NCI-H510A (cell line): ENCODE measurements around the gene NME3.
"Not testable (repeated sequence)": the region's sequence is repeated elsewhere in the genome, so short reads cannot be mapped to it uniquely, and the experiment has no call there.

ENCODE experiments used
- DNase-seq: peaks from one replicate; lab custom pipeline; 2025; lab: John Stamatoyannopoulos, UW

Gene NME3

DNA sequence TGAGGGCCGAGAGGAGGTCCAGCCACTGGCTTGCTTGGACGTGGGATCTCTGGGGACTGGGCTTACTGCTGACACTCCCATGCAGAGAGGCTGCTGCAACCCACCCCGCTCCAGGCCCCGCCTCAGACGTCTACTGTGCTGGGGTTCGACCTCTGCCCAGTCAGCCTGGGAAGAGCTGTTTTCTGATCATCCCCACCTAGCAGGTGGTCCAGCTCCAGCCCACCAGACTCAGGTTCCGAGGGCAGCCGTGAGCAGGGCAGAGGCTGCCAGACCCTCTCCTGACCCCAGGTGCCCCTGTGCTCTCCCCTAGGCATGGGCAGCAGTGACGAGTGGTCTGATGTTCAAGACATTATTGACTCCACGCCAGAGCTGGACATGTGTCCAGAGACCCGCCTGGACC, 23.4 kb downstream of the NME3 start:
- DNase-seq, result no peak

DNA sequence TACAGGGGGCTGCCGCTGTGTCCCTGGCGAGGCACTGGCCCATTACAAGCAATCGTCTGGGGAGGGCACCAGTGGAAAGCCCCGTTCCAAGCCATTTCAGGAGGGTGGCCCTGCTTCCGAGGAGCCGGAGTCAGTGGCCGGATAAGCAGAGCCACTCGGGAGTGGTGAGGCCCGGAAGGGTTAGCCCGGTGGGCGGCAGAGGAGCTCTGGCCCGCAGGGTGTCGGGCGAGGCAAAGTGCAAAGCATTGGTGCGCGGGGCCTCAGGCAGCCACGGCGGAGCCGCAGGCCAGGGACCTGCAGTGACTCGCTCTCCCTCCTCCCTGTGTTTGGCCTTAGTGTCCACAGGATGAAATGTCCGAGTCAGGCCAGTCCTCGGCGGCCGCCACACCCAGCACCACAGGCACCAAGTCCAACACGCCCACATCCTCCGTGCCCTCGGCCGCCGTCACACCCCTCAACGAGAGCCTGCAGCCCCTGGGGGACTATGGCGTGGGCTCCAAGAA, 24.6 kb downstream of the NME3 start:
- no peak for DNase-seq

DNA sequence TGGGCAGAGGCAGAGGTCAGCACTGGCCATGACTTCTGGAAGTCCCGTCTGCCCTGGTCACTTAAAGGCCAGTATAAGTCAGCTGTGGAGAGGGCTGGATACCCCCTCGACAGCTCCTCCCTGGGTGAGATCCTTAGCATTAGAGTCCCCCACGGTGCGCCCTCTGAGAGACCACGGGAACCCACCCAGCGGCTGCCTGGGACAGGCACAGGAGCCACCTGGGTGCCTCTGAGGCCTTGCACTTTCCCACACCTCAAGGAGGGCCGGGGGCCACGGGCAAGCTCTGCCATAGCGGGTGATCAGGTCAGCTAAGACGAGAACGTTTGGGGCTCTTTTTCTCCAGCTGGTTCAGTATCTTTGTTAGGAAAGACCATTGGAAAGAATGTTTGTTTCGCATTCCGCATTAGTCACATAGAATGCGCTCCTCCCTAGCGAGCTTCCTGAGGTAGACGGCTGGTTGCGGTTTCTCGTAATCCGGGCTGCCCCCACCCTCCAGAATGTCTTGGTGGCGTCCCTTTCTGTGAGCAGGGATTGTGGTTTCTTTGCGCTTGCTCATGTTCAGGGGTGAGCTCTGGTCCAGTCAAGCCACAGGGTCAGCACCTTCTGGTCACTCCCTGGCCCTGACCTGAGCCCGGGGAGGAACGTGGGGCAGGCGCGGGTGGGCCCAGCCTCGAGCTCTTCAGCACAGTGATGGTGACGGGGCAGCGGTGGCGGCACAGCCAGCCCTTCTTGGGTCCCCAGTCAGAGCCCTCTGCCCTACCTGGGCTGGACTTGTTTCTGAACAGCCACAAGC, 25.2 kb downstream of the NME3 start:
- no peak for DNase-seq

DNA sequence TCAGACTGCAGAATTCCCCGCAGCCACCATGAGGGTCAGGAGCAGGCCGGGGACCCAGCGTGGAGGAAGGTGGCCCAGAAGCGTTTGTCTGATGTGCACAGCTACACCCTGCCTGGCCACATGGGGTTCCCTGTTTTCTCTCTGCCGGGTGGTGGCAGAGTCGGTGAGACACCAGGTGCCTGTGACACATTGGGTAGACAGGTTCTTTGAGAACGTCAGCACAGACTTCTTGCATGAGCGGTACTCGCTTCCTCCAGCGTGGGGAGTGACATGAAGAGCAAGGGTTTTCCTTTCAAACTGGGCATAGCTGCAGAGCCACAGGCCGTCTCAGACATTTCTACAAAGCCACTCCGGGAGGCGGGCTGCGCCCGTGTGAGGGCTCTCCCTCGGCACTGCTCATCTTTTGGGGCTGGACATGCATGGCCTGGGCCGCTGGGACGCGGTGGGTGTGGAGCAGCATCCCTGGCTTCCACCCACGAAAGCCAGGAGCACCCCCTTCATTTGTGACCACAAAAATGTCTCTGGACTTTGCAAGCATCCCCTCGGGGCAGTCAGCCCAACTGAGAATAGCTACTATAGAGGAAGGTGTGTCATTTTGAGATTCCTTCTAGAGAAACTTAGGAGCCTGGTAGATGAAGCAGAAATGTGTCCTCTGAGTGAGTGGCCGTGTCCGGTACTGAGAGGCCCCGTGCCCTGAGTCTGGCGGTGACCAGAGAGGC, 26.0 kb downstream of the NME3 start:
- DNase-seq, result no peak

DNA sequence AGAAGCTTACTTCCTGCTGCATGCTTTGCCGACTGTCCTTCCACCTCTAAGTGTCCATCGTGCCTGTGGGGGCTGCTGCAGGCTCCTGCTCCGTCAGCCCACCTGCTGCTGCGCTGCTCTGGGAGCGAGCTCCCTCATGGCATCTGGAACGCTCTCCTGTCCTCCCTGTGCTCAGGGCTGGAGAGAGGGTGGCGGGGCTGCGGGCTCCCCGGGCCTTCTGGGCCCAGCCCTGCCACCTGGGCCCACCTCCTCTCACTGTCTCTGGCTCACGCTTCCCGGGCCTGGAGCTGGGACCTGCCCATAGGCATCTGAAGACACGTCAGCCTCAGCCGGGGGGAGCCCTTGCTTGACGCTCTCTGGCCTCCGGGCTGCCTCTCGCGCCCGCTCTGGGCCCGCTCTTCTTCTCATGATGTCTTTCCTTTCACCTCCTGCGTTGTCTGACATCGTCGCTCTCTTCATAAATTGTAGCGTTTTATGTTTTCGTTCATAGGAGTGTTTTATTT, 27.0 kb downstream of the NME3 start:
- no peak for DNase-seq

DNA sequence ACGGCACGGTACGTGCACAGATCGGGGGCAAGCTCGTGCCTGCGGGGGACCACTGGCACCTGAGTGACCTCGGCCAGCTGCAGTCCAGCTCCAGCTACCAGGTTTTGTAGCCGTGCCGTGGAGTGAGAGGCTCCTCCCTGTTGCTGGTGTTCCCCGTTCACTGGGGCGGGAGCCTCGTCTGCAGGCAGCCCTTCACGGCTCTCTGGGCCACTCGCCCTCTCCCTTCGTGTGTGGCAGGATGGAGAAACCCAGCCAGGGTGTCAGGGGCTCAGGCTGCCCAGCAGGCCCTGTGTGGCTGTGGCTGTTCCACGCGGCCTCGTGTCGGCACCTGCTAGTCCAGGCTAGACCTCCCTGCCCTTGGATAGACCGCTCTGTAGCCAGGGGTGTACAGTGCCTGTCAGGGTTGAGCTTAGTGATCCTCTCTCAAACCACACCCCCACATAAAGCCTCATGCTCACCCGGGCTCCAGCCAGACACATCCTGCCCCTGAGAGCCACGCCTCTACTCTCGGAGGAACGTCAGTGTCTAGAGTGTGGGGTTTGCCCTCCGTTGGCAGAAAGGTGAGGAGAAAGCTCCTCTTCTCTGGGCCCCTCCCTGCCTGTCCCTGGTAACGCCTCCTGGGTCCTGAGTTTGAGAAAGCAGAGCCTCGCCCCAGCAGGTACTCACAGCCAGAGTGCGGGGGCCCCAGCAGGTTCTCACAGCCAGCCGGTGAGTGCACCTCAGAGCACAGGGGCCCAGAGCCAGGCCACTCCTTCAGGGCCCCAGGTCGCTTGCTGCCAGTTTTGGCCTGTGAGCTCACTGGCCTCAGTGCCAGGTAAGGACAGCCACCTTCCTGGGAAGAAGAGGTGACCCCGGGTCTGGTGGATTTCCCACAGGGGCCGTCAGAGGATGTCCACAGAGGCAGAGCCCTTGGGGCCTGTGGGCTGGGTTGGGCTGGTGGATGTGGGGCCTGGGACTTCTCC, 27.7 kb downstream of the NME3 start:
- no peak for DNase-seq

DNA sequence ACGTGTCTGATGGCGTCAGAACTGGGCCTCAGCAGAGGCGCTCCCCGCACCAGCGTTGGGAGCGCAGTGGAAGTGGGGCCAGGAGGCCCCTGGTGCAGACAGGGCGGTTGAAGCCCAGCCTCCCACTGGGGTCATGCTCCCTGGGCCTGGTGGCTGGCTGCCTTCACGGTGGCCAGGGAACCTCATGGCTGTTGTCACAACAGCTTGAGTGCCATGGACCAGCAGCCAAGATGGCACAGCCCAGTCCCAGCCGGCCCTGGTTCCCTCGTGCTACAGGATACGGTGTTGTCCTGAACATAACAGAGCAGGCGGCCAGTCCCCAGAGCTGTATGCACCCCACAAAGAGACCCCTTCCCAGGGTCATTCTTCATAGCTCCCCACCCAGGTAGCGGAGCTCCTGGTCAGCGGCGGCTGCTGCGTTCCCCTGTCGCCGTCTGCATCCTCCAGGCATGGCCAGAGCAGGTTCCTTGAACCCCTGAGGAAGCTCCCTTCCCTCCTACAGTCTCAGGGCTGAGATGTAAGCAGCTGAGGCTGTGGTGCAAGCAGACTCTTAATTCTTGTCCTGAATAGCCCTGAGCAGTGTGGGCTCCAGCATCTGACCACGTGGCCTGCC, 29.7 kb downstream of the NME3 start:
- DNase-seq, result no peak

DNA sequence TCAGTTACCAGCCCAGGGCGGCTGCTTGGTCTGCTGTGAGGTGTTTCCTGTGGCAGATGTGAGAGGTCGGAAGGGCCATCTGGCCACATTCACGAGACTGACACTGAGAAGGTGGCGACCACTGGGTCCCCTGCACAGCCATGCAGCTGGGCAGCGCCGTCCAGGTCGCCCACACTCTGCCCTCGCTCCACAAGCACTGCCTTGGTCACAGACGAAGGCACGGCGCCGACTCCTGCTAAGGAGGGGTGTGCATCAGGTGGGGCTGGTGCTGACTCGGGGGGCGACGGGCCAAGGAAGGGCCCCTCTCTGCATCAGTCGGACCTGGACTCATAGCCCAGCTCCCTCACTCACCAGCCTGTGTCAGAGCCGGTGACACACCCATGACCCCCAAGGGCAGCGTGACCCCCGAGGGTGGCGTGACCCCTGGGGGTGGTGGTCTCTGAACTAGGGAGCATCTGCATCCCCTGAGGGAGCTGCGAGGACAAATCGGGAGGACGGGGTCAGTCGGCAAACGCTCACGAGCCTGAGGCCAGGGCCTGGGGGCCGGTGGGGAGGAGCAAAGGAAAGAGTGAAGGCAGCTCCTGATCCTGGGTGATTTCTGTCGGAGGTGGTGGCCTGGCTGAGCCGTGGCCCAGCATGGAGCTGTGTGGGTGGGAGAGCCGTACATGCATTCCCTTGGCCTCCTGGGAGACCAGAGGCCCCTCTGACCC, 30.4 kb downstream of the NME3 start:
- DNase-seq, result no peak

DNA sequence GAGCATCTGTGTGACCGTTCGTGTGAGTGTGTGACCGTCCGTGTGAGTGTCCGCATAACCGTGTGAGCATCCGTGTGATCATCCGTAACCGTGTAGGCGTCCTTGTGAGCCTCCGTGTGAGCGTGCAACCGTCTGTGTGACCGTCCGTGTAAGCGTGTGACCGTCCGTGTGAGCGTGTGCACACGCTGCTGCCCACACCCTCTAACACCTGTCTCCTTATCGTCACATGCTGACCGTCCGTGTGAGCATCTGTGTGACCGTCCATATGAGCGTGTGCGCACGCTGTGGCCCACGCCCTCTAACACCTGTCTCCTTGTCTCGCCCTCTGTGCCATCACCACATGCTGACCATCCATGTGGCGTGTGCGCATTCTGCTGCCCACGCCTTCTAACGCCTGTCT, 31.1 kb downstream of the NME3 start:
- no peak for DNase-seq

DNA sequence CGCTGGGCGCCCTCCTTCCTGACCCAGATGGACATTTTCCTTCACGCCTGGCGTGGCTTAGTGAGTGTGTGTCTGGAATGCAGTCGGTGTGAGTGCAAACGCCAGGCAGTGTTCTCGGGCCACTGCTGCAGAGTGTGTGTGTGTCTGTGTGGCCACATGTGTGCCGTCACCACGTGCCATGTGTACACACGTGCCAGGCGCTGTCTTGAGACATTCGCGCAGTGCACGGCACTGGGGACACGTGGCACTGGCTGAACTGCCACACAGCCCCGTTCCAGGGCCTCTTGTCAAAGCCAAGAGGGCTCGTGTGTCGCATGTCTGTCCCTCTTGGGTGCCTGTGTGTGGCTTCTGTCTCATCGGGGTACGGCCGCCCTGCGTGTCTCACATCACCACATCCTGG, 36.5 kb downstream of the NME3 start:
- no peak for DNase-seq

DNA sequence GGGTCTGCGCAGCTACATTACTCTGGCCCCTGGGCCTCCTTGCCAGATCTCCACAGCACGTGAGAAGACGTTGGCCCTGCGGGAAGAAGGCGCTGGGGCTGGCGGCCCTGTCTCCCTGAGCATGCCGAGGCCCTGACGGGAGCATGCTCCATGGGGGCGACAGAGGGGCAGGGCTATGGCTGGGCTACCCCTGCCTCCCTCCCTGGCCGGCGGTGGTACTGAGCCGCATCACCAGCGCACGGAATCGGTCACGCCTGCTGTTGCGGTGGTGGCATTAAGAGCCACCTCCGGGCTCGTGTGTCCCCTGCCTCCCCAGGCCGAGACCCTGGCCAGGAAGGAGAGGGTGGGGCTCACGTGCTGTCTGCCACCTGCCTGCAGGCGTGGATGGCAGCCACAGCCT, 37.2 kb downstream of the NME3 start:
- no peak for DNase-seq

DNA sequence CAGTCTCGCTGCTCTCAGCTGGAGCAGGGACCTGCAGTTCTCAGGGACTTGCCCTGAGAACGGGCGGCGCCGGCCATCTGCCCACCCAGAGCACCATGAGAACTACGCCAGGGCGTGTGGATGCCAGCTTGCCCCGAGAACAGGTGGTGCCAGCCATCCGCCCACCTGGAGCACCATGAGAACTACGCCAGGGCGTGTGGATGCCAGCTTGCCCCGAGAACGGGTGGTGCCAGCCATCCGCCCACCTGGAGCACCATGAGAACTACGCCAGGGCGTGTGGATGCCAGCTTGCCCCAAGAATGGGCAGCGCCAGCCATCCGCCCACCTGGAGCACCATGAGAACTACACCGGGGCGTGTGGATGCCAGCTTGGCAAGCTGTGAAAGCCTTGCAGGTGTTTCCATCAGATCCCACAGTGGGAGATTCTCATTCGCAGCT, 38.8 kb downstream of the NME3 start:
- DNase-seq, result not testable (repeated sequence)

DNA sequence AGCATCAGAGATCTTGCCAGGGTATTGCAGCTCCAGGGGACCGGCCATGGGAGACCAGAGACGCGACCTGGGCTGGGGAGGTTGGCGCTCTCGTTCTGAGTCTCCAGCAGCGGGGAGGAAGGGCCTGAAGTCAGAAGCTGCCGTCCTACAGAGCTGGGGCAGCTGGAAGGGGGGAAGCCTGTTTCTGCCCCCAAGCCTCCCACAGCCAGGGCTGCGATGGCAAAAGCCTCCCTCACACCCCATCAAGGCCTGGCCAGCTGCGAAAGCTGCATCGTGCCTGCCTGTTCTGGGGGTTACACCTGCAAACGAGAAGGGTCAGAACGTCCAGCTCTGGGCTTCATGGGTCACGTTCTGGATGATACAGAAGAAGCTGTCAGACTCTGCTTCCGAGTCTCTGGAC, 39.3 kb downstream of the NME3 start:
- DNase-seq, result no peak

DNA sequence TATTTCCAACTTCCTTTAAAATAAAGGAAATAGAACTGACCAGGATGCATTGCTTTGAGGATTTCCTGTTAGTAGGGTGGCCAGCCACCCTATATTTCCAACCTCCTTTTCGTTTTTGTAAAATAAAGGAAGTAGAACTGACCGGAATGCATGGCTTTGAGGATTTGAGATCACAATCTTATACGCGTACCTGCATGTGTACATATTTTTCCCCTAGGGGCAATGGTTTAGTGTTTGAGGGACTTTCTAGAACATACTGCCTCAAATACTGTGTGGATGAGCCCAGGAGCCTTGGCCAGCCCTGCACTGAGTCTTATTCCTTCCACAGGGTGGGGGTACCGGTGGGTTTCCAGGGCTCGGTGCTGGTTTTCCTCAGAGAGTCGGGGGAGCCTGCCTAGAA, 39.7 kb downstream of the NME3 start:
- no peak for DNase-seq

DNA sequence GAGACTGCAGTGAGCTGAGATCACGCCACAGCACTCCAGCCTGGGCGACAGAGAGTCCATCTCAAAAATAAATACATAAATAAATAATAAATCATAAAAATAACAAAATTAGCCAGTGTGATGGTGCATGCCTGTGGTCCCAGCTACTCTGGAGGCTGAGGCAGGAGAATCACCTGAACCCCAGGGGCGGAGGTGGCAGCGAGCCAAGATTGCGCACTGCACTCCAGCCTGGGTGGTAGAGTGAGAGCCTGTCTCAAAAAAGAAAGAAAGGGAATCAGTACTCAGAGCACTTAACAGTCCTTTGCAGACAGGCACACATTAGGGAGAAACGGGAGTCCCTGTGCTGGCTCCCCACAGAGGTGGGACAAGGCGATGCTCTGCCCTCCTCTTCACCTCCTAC, 40.3 kb downstream of the NME3 start:
- DNase-seq, result no peak

DNA sequence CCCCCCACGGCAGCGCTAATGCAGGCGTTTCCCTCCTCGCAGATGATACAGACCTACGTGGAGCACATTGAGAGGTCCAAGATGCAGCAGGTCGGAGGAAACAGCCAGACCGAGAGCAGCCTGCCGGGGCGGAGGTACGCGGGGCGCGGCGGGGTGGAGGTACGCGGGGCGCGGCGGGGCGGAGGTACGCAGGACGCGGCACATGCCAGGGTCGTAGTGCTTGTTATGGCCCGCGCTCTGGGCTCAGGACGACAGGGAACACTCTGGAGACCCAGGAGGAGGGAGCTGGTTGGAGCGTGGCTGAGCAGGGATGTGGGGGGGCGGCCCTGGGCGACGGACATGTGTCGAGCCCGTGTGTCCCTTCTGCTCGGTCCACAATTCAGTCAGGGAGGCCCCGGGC, 41.9 kb downstream of the NME3 start:
- DNase-seq, result no peak

DNA sequence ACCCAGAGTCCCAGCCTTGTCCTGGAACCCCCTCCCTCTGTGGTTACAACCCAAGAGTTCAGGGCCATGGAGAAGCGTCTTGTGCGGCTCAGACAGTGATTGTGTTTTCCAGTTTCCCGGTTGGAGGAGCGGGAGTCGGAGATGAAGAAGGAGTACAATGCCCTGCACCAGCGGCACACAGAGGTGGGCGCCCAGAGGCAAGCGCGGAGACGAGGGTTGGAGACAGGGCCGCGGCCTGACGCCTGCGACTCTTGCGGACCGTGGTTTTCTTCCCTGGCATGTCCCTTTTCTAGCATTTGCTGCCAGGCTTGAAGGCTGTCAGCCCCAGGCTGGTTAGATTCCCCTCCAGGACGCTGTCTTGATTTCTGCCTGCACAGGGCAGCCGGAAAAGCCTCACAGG, 42.3 kb downstream of the NME3 start:
- DNase-seq, result no peak

DNA sequence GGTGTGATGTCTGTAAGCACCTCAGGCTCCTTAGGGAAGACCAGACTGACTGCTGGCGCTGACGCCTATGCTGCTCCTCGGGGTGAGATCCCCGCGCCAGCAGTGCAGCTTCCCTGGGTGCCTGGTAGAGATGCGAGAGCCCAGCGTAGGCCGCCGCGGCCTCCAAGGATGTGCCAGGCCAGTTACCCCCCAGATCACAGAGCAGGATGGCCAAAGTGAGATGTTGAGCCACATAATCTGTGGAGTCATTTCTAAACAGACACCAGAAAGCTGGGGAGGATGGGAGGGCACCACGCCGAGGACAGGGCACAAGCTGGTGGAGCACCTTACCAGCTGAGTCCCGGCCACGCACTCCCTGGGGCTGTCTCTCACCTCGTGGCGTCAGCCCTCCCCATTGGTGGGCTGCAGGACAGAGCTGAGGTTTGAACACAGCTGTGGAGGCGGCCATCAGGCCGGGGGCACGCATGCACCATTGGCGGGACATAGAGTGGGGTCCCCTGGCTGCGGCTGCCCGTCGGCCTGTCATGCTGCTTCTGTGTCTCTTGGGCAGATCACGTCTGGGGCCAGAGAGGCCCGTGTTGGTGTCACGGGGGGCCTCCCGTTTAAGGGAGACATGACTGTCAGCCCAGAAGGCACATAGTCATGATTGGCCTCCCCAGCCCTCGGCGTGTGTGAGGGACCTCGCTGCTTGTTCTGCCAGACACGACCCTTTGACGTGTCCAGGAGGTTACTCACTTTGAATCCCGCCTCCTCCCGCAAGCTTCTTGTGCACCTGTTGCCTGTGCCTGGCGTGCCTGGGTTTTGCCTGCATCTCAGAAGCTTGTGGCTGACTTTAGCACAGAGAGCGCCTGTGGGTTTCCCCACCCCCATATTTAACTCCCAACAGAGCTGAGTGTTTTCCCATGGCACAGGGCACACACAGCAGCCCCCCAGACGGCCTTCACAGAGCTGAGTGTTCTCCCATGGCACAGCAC, 43.4 kb downstream of the NME3 start:
- DNase-seq, result no peak

DNA sequence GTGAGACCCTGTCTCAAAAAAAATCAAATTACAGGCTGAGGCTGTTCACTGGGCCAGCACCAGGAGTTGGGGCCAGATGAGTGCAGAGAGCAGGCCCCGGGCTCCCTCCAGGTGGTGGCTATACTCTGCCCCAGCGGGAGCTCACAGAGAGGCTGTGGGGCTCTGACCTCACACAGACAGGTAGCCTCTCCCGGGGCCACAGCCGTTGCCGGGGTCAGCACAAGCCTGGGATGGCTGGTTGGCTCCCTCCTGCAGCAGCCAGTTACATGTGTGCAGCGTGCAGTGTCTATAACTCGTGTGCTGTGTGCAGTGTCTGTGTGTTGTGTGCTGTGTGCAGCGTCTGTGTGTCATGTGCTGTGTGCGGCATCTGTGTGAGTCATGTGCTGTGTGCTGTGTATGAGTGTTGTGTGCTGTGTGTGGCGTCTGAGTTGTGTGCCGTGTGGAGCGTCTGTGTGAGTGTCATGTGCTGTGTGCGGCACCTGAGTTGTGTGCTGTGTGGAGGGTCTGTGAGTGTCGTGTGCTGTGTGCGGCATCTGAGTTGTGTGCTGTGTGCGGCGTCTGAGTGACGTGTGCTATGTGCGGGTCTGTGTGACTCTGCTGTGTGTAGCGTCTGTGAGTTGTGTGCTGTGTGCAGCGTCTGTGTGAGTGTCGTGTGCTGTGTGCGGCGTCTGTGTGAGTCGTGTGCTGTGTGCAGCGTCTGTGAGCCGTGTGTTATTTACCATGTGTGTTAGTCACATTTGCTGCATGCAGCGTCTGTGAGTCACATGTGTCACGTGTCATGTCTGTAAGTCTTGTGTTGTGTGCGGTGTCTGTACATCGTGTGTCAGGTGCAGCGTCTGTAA, 44.5 kb downstream of the NME3 start:
- DNase-seq, result no peak
